ENCODE results near the gene ETS1.

DNA sequence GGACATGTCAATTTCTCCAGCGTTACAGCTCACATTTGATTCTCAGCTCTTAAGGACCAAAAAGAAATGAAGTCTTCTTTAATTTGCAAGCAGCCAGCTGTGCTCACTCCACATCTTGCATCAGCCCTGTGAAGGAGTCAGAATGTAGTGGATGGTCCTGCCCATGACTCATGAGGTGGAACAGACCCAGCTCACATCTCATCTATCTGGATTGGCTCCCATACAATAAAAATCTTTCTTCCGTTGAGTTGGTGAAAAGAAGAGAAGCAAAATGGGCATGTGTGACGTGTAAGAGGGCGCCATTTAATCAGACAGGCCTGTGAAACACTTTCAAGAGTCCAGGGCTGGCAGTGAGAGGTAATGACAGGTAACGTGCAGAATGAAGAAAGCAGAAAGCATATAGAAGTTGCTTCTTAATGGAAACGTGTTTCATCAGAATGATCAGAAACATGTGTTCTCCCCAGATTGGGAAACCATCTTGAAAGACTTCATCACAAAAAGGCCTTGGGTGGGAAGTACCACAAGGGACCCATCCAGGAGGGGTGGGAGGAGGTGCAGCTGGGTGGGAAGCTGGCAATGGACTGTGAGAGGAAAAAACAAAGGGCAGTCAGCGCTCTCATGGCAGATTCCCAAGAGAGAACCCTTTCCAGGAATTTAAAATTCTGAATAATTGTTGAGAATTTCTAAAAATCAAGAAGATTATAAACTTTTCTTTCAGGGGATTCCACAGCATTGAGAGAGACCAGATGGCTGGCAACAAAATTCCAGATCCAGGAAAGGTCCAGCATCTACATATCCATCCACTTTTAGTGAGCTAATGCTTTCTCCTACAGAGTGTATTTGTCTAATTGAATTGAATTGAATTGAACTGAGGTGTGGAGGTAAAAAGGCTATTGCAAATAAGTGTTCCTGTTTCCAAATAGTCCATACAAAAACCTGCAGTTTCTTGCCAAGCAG, 57.0 kb downstream of the ETS1 start:
- TF ChIP-seq, protein P1, sequence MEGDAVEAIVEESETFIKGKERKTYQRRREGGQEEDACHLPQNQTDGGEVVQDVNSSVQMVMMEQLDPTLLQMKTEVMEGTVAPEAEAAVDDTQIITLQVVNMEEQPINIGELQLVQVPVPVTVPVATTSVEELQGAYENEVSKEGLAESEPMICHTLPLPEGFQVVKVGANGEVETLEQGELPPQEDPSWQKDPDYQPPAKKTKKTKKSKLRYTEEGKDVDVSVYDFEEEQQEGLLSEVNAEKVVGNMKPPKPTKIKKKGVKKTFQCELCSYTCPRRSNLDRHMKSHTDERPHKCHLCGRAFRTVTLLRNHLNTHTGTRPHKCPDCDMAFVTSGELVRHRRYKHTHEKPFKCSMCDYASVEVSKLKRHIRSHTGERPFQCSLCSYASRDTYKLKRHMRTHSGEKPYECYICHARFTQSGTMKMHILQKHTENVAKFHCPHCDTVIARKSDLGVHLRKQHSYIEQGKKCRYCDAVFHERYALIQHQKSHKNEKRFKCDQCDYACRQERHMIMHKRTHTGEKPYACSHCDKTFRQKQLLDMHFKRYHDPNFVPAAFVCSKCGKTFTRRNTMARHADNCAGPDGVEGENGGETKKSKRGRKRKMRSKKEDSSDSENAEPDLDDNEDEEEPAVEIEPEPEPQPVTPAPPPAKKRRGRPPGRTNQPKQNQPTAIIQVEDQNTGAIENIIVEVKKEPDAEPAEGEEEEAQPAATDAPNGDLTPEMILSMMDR (IDR thresholded peaks at IDR 0.05): no peak
- TF ChIP-seq POLR2A (IDR thresholded peaks at IDR 0.05): no peak
